ENCODE data around the gene TNFRSF14. TPM values are rescaled to one million over a fixed set of nuclear protein-coding genes. Genes with fewer than 3 reads are reported as not detected.

Gene TNFRSF14
- total and polyA plus RNA-seq, 9 of the 15 experiments (the other 6 are each of a cell fraction or from before 2014, with no cell fraction given) = 0.11 to 2.3 (median 0.68) TPM; not detected in 2

GRCh38 chr1:2574350-2574749, 18.2 kb downstream of the TNFRSF14 start (continued):
- TF ChIP-seq MGA (IDR thresholded peaks at IDR 0.05) (peak; percentile 35; the same call in 1 of the 2 replicates), KAT2B (IDR thresholded peaks at IDR 0.05; ENCODE audit: low read depth, low read length) (no peak), L3MBTL2 (IDR thresholded peaks at IDR 0.05) (0 out of 2 replicates have a peak, but pooled peaks have one; percentile 15), SUPT5H (IDR thresholded peaks at IDR 0.05) (no peak)
